Hepatocyte (in vitro differentiated cells): ENCODE data around the gene STKLD1.

Source experiments
- EZH2 ChIP-seq: fragments of 200-600 bp; sonication (generic); IDR thresholded peaks from 2 replicates; pipeline ENCODE4 v1.6.1; 2016; ENCODE audit warnings: antibody characterized with exemption, mild to moderate bottlenecking, borderline replicate concordance
- EZH2phosphoT487 ChIP-seq: fragments of 200-600 bp; sonication (generic); IDR thresholded peaks from one replicate; pipeline ENCODE4 v1.6.1; 2018; ENCODE audit warnings: antibody characterized with exemption, mild to moderate bottlenecking, low read depth, moderate library complexity; ENCODE audit not compliant: unreplicated experiment, severe bottlenecking
- TF ChIP-seq, protein P1 (sequence below): fragments of 200-600 bp; sonication (generic); IDR thresholded peaks from 2 replicates; pipeline ENCODE4 v1.5.1; 2016; ENCODE audit warnings: antibody characterized with exemption, mild to moderate bottlenecking; ENCODE audit not compliant: poor library complexity

DNA sequence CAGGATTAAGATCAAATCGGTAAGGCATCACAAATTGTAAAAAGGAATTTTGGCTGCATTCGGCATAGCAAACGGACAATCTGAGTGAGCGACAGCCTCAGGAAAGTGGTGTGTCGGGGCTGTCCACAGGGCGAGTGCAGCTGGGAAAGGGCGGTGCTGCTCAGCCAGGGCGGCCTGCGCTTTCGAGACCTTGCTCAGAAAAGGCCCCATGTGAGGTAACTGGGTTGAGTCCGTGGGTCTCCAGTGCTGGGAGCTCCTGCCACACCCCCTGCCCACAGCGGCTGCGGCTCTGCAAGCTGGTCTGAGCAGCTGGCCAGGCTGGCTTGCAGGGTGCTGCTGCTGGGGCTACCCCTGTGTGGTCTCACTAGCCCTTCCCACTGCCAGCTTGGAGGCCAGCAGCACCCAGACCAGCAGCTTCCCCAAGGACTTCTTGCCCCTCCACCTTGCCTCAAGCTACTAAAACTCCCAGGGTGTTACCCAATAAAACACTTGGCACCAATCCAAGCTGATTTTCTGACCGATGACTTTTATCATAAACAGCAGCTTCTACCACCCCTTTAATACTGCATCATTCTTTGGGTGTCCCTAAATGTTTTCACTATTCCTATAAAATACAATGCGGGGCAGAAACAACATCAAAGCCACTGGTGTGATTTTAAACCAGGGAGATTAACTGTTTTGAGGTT is 13.7 kb upstream of the STKLD1 start:
- TF ChIP-seq EZH2phosphoT487 = no peak
- TF ChIP-seq, protein P1, sequence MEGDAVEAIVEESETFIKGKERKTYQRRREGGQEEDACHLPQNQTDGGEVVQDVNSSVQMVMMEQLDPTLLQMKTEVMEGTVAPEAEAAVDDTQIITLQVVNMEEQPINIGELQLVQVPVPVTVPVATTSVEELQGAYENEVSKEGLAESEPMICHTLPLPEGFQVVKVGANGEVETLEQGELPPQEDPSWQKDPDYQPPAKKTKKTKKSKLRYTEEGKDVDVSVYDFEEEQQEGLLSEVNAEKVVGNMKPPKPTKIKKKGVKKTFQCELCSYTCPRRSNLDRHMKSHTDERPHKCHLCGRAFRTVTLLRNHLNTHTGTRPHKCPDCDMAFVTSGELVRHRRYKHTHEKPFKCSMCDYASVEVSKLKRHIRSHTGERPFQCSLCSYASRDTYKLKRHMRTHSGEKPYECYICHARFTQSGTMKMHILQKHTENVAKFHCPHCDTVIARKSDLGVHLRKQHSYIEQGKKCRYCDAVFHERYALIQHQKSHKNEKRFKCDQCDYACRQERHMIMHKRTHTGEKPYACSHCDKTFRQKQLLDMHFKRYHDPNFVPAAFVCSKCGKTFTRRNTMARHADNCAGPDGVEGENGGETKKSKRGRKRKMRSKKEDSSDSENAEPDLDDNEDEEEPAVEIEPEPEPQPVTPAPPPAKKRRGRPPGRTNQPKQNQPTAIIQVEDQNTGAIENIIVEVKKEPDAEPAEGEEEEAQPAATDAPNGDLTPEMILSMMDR = no peak
- TF ChIP-seq EZH2 = no peak
